ENCODE data around the gene IL17F.

- TF ChIP-seq CTCF (IDR thresholded peaks at IDR 0.05) (no peak), TCF7L2 (IDR thresholded peaks at IDR 0.05; ENCODE audit: low read depth, low read length) (no peak), POLR2AphosphoS5 (IDR thresholded peaks at IDR 0.05; ENCODE audit: low read depth, low read length) (no peak), REST (IDR thresholded peaks at IDR 0.05; ENCODE audit: insufficient read depth in 1 of 2, low read depth in 2 of 2, low read length in 1 of 2) (no peak)
These were observed 31.8 kb upstream of the IL17F start for GRCh38 chr6:52276130-52276529.

Measured in Panc1 (cell line).